SH-SY5Y (cell line): ENCODE data around the gene PLEKHJ1.

Experiments
- GATA2 ChIP-seq: IDR thresholded peaks from 2 replicates; pipeline ENCODE4 v1.6.1; 2011; ENCODE audit warnings: mild to moderate bottlenecking, low read depth, low read length
- GATA3 ChIP-seq: IDR thresholded peaks from 2 replicates; pipeline ENCODE4 v1.6.1; 2011; ENCODE audit warnings: low read depth, mild to moderate bottlenecking, low read length, moderate library complexity

PLEKHJ1 gene

GRCh38 chr19:2199215-2199614, 36.9 kb downstream of the PLEKHJ1 start:
- TF ChIP-seq GATA2 = no peak
- no peak for TF ChIP-seq GATA3

- TF ChIP-seq GATA2 (no peak), GATA3 (no peak)
These were observed 37.8 kb downstream of the PLEKHJ1 start for GRCh38 chr19:2198317-2198716.

GRCh38 chr19:2197270-2197669, 38.9 kb downstream of the PLEKHJ1 start:
- TF ChIP-seq GATA3 (no peak), GATA2 (no peak)

DNA sequence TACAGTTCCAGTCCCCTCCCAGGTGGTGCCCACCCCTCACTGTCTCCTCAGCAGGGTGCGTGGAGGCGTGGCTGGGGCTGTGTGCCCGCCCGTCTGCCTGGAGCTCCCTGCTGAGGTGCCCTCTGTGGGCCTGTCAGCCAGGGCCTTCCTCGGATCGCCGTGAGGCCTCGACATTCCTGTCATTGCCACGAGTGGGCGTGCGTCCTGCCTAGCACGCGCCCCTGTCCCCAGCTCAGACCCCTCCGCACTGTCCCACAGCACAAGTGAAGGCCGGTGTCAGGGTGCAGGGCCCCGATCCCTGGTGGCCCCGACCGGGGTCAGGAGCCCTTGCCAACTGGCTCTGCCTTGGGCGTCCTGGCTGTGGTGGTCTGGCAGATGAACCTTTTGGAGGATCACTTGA, 40.2 kb downstream of the PLEKHJ1 start:
- TF ChIP-seq GATA3 (no peak), GATA2 (no peak)

GRCh38 chr19:2195361-2195760, 40.8 kb downstream of the PLEKHJ1 start:
- TF ChIP-seq GATA3 = no peak
- no peak for TF ChIP-seq GATA2

GRCh38 chr19:2194513-2195078, 41.5 kb downstream of the PLEKHJ1 start:
- TF ChIP-seq GATA3 (no peak), GATA2 (no peak)

- no peak for TF ChIP-seq GATA2
These were observed 42.3 kb downstream of the PLEKHJ1 start for GRCh38 chr19:2193807-2194206.

- TF ChIP-seq GATA3 (no peak), GATA2 (no peak)
These were observed 43.3 kb downstream of the PLEKHJ1 start for GRCh38 chr19:2192862-2193261.

DNA sequence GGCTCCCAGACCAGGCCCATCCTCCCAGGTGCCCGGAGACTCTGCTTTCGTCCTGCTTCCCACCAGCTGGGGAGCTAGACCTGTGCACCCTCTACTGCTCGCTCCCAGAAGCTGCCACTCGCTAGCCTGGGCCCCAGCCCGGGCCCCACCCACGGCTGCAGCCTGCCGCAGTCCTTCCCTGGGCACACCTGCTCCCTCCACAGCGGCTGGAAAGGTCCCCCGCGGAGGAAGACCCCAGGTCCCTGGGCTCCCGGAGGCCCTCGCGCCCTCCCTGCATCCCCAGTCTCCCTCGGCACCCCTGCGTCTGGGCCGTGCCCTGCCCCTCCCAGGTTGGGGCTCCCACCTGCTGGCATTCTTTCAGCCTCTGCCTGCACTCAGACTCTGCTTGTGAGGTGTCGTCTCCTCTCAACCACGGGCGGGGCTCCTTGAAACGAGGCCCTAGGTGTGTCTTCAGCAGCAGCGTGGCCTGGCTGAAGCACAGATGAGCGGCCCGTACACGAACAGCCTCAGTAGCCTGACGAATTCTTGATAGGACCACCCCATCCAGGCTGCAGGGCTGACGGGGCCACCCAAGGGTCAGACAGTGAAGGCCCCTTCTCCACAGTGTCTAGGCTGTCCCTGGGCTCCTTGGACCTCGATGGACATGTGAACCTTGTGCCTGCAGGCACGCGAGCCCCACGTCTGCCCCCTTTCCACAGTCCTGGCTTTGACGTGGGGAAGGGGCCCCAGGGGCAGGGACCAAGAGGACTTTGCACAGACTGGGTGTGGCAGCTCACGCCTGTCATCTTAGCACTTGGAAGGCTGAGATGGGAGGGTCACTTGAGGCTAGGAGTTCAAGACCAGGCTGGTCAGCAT, 44.4 kb downstream of the PLEKHJ1 start:
- no peak for TF ChIP-seq GATA3
- no peak for TF ChIP-seq GATA2

DNA sequence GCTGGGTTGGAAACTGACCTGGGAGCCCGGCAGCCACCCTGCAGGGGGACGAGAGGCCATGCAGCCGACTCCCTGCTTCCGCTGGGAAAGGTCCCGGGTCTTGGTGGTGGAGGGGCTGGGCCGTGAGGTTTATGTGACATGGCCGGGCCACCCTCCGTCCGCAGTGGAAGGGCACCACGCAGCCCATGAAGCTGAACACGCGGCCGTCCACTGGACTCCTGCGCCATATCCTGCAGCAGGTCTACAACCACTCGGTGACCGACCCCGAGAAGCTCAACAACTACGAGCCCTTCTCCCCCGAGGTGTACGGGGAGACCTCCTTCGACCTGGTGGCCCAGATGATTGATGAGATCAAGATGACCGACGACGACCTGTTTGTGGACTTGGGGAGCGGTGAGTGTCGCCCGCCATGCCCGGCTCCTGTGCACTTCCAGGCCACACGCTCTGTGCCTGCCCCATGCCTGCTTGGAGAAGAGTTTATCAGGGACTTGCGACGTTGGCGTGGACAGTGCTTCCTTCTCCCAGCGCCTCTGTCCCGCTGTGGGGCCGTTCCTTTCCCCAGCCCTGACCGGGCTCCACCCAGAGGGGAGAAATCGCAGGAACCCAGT, 45.2 kb downstream of the PLEKHJ1 start:
- TF ChIP-seq GATA2 = no peak
- TF ChIP-seq GATA3 = no peak

GRCh38 chr19:2189880-2190279, 46.2 kb downstream of the PLEKHJ1 start:
- TF ChIP-seq GATA2 (no peak), GATA3 (no peak)

DNA sequence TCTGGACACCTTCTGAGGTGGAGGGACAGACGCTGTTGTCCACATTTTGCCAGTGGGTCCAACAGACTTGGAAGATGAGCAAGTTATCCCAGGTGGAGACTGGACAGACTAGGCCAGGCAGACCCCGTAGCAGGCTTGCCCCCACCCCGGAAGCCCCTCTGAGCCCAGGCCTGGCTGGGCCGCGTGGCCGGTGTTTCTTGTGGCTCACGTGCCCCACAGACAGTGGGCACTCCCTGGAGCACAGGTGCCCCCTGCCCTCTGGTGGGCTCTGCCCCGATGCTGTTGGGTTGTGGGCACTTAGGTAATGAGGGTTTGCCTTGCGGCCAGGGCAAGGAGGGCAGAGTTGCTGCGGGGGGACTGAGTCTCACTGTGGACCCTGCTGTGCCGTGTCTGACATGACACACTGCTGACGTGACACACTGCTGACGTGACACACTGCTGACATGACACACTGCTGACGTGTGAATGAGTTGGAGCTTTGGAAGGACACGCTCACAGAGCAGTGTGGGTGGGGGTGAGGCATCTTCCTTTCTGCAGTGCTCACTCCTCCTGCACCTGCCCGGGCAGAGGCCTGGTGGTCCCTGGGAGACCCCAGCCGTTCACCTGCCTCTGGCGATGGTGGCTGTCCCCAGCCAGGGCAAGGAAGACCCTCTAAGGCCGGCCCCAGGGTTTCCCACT, 47.3 kb downstream of the PLEKHJ1 start:
- TF ChIP-seq GATA3 (no peak), GATA2 (no peak)

DNA sequence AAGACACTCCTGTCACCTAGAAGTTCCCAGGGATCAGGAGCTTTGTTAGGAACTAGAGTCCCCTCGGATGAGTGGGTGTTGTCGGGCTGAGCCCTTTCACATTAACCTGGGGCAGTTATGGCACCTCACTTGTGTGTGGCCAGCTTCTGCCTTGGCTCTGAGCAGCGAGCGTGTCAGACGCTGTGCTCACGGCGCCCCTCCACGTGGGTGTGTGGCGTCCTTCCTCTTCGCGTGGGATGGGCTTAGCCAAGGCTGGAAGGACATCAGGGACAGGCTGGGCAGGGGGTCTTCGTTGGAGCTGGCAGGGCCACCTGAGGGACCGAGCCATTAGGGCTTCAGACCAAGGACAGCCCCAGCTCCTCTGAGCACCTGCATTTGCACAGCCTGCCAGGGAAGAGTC, 49.0 kb downstream of the PLEKHJ1 start:
- TF ChIP-seq GATA3 = no peak
- no peak for TF ChIP-seq GATA2

DNA sequence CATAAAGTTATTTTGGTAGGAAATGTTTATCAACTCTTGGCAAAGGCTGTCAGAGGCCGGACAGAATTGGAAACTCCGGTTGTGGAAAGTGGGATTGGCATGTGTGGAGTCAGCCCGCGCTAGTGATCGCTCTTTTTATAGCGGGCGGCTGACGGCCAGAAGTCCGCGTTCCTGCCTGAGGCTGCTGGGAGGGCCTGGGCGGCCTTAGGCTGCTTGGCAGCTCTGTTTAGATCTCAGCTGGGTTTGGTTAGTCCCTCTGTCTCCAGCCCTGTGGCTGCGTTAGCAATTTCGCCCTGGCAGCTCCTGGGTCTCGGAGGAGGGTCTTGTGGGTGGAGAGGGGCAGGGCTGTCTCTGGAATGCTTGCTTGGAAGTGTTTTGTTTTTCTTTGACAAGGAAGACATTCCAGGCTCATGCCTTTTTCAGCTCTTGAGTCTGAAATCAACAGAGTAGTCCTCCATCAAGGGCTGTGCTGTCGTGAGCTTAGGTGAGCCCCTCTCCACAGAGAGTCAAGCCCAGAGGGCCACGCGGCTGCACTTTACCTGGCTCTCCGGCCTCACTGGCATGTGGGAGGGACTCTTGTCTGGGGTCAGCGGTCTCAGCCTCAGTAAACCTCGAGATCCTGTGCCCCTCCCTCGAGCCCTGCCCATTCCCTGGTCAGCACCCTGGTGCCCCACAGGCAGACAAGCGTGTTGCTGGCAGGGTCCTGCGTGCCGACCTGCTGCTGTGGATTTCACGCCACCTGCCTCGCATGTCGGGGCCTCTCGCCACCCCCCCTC, 49.9 kb downstream of the PLEKHJ1 start:
- TF ChIP-seq GATA3 (no peak), GATA2 (no peak)
